ENCODE results near the gene SPEF2.

DNA sequence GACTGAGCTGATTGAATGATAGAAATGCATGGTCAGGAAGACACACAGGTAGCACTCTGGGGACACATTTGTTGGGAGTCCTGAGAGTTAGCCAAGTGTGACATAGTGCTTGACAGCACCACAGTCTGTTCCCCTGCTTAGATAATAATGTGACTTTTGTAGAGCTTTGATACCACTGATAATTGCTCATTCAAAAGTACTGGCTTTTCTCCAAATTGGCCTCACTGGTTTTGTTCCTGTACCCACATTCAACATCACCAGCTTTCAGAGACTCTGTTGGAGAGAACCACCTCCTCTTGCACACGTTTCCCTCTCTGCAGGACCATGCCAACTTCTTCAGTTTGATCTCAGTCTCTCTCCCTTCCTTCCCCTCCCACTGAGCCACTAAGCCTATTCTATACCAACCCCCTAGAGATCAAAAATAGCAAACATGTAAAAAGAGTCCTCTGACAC is 186.6 kb downstream of the SPEF2 start:
- TF ChIP-seq OSR1 (CRISPR knock-in tag; IDR thresholded peaks at IDR 0.05) (no peak), ESRRG (CRISPR knock-in tag; IDR thresholded peaks at IDR 0.05) (no peak), TOX (CRISPR knock-in tag; IDR thresholded peaks at IDR 0.05; ENCODE audit: borderline replicate concordance) (no peak), PPARA (CRISPR knock-in tag; IDR thresholded peaks at IDR 0.05; ENCODE audit: borderline replicate concordance) (no peak), CSDC2 (CRISPR knock-in tag; IDR thresholded peaks at IDR 0.05) (no peak)
